GM23338 (cell line): Measurements from ENCODE around the gene MAN2A2. TPM values are rescaled to one million over a fixed set of nuclear protein-coding genes. Genes with fewer than 3 reads are reported as not detected.

Experiments
- ATAC-seq: fragments of 200-7000 bp; cut with Tn5 transposase; 3 replicates; pipeline ENCODE4 v1.9.1; 2020
- DNase-seq: peaks from one replicate; pipeline ENCODE4 v3.0.0-alpha.2; 2015; ENCODE audit warnings: low spot score
- H2AFZ ChIP-seq: fragments of 200-600 bp; sonication (generic); 2 replicates; pipeline ENCODE4 v1.8.0; 2016; ENCODE audit warnings: antibody characterized with exemption, mild to moderate bottlenecking, moderate library complexity
- H3F3A ChIP-seq: fragments of 200-600 bp; sonication (generic); replicated peaks from 2 replicates; pipeline ENCODE4 v1.8.0; 2017; ENCODE audit warnings: antibody characterized with exemption, mixed run types, low read depth
- H3K27ac ChIP-seq: fragments of 200-600 bp; sonication (generic); 2 replicates; pipeline ENCODE4 v1.6.1; 2016; ENCODE audit warnings: low read depth
- H3K27me3 ChIP-seq: fragments of 200-600 bp; sonication (generic); 2 replicates; pipeline ENCODE4 v1.8.0; 2016; ENCODE audit warnings: mild to moderate bottlenecking, mixed run types, moderate library complexity; ENCODE audit not compliant: insufficient read depth
- H3K36me3 ChIP-seq: fragments of 200-600 bp; sonication (generic); 2 replicates; pipeline ENCODE4 v1.8.0; 2016; ENCODE audit warnings: mild to moderate bottlenecking; ENCODE audit not compliant: insufficient read depth
- H3K4me1 ChIP-seq: fragments of 200-600 bp; sonication (generic); 2 replicates; pipeline ENCODE4 v1.8.0; 2016; ENCODE audit warnings: mild to moderate bottlenecking, moderate library complexity; ENCODE audit not compliant: insufficient read depth
- H3K4me2 ChIP-seq: fragments of 200-600 bp; sonication (generic); 2 replicates; pipeline ENCODE4 v1.7.1; 2017; ENCODE audit warnings: mixed run types
- H3K4me3 ChIP-seq: fragments of 200-600 bp; sonication (generic); 2 replicates; pipeline ENCODE4 v1.6.1; 2016; ENCODE audit warnings: mixed run types
- H3K79me2 ChIP-seq: fragments of 200-600 bp; sonication (generic); replicated peaks from 2 replicates; pipeline ENCODE4 v1.8.0; 2017; ENCODE audit warnings: mild to moderate bottlenecking; ENCODE audit not compliant: insufficient read depth
- H3K9me2 ChIP-seq: fragments of 200-600 bp; sonication (generic); 2 replicates; pipeline ENCODE4 v1.8.0; 2017; ENCODE audit not compliant: insufficient read depth
- H4K20me1 ChIP-seq: fragments of 200-600 bp; sonication (generic); replicated peaks from 2 replicates; pipeline ENCODE4 v1.8.0; 2017; ENCODE audit warnings: mild to moderate bottlenecking; ENCODE audit not compliant: insufficient read depth
- H3K27ac Mint-ChIP-seq: 2 replicates; pipeline ENCODE4 v1.8.0; 2020; ENCODE audit warnings: inconsistent platforms, mild to moderate bottlenecking, moderate library complexity, mixed read lengths
- H3K27me3 Mint-ChIP-seq: 3 replicates; pipeline ENCODE4 v1.8.0; 2022; ENCODE audit warnings: low read depth, mild to moderate bottlenecking, moderate library complexity, mixed read lengths, inconsistent platforms; ENCODE audit not compliant: insufficient read depth, poor library complexity
- H3K36me3 Mint-ChIP-seq: 3 replicates; pipeline ENCODE4 v1.8.0; 2021; ENCODE audit warnings: low read depth, mild to moderate bottlenecking, inconsistent platforms, moderate library complexity, mixed read lengths
- H3K4me1 Mint-ChIP-seq: 3 replicates; pipeline ENCODE4 v1.8.0; 2020; ENCODE audit warnings: mild to moderate bottlenecking, inconsistent platforms, mixed read lengths
- H3K4me3 Mint-ChIP-seq: 3 replicates; pipeline ENCODE4 v1.8.0; 2021; ENCODE audit warnings: moderate library complexity, mild to moderate bottlenecking, inconsistent platforms, mixed read lengths
- H3K9me3 Mint-ChIP-seq: 3 replicates; pipeline ENCODE4 v1.8.0; 2020; ENCODE audit warnings: moderate library complexity, mild to moderate bottlenecking, inconsistent platforms, mixed read lengths
- CREB1 ChIP-seq: fragments of 250-450 bp; sonication (Bioruptor Pico); IDR thresholded peaks from 2 replicates; pipeline ENCODE4 v1.5.0; 2020; ENCODE audit warnings: low read depth, mild to moderate bottlenecking, moderate library complexity
- CTCF ChIP-seq, 2 experiments: fragments of 200-600 bp in 1 of 2; sonication (generic) in 1 of 2; conservative IDR thresholded peaks; 2 replicates each; pipeline versions ENCODE4 v1.5.1 to v1.6.1; 2016 to 2017; ENCODE audit warnings: antibody characterized with exemption in 2 of 2, low read depth in 2 of 2, mild to moderate bottlenecking in 2 of 2, moderate library complexity in 1 of 2
- ETS1 ChIP-seq: IDR thresholded peaks from 2 replicates; pipeline ENCODE4 v1.6.1; 2016; ENCODE audit warnings: antibody characterized with exemption
- EZH2 ChIP-seq: fragments of 200-600 bp; sonication (generic); IDR thresholded peaks from one replicate; pipeline ENCODE4 v1.8.0; 2017; ENCODE audit warnings: antibody characterized with exemption, mild to moderate bottlenecking, low read depth; ENCODE audit not compliant: unreplicated experiment
- EZH2phosphoT487 ChIP-seq: fragments of 200-600 bp; sonication (generic); IDR thresholded peaks from one replicate; pipeline ENCODE4 v1.8.1; 2018; ENCODE audit warnings: antibody characterized with exemption; ENCODE audit not compliant: unreplicated experiment
- JUNB ChIP-seq: IDR thresholded peaks from one replicate; pipeline ENCODE4 v1.6.1; 2016; ENCODE audit warnings: antibody characterized with exemption; ENCODE audit not compliant: unreplicated experiment
- NANOG ChIP-seq: IDR thresholded peaks from 2 replicates; pipeline ENCODE4 v1.6.1; 2016; ENCODE audit warnings: antibody characterized with exemption, borderline replicate concordance
- POLR2AphosphoS5 ChIP-seq: IDR thresholded peaks from 2 replicates; pipeline ENCODE4 v1.6.1; 2016; ENCODE audit warnings: antibody characterized with exemption, low read depth
- REST ChIP-seq: IDR thresholded peaks from one replicate; pipeline ENCODE4 v1.6.1; 2018; ENCODE audit warnings: antibody characterized with exemption; ENCODE audit not compliant: unreplicated experiment
- STAT1 ChIP-seq: IDR thresholded peaks from one replicate; pipeline ENCODE4 v1.6.1; 2016; ENCODE audit warnings: antibody characterized with exemption; ENCODE audit not compliant: unreplicated experiment
- ZNF114 ChIP-seq: fragments of 250-450 bp; sonication (Bioruptor Pico); IDR thresholded peaks from 2 replicates; pipeline ENCODE4 v1.5.0; 2020; ENCODE audit warnings: mild to moderate bottlenecking, moderate library complexity
- ZNF331 ChIP-seq: fragments of 250-450 bp; sonication (Bioruptor Pico); IDR thresholded peaks from 2 replicates; pipeline ENCODE4 v1.5.0; 2020; ENCODE audit warnings: low read depth, mild to moderate bottlenecking, moderate library complexity
- ZNF462 ChIP-seq: fragments of 250-450 bp; sonication (Bioruptor Pico); IDR thresholded peaks from 2 replicates; pipeline ENCODE4 v1.5.0; 2020; ENCODE audit warnings: mild to moderate bottlenecking, moderate library complexity
- polyA plus RNA-seq: library from polyadenylated mRNA; unstranded; fragments of >200 nt; fragmentation: Nextera tagmentation; extraction: Ambion mirVana; gene quantifications from 2 replicates; pipeline ENCODE4 v1.2.1, GENCODE V29; 2016
- total RNA-seq: library from RNA; depleted of rRNA; stranded (reverse); fragments of >200 nt; shearing (Covaris generic); gene quantifications from 2 replicates; pipeline ENCODE4 v1.2.3, GENCODE V29; 2014

MAN2A2 gene
- total and polyA plus RNA-seq, 2 experiments from 2014 or later = 8.2 to 17.1 TPM

GRCh38 chr15:90889736-90890456, 13.2 kb upstream of the MAN2A2 start:
- Histone ChIP-seq H3K27me3 (no peaks in the 10 kb centered on the region), H3K4me1 (peaks cover 3% of the 10 kb centered on the region; the same call in 1 of the 2 replicates), H3K36me3 (no peaks in the 10 kb centered on the region), H3K4me3 (no peak overlapping the region), H3K79me2 (no peaks in the 10 kb centered on the region), H3F3A (0 out of 2 replicates have a peak, but pooled peaks cover 4% of the 10 kb centered on the region), H2AFZ (no peak overlapping the region), H3K27ac (no peak overlapping the region), H4K20me1 (no peaks in the 10 kb centered on the region), H3K9me2 (no peaks in the 10 kb centered on the region), H3K4me2 (no peak overlapping the region)
- Mint-ChIP-seq H3K4me1 (peaks cover 14% of the 10 kb centered on the region), H3K4me3 (no peak overlapping the region), H3K27me3 (peaks cover 14% of the 10 kb centered on the region), H3K36me3 (peaks cover 3% of the 10 kb centered on the region; the same call in 2 of the 3 replicates), H3K27ac (no peak overlapping the region), H3K9me3 (no peaks in the 10 kb centered on the region)
- TF ChIP-seq CTCF (conservative IDR thresholded peaks at IDR 0.05; ENCODE audit: low read depth in 2 of 2) (no peak), ZNF114 (CRISPR knock-in tag) (no peak), ZNF462 (CRISPR knock-in tag) (no peak), REST (no peak), ZNF331 (CRISPR knock-in tag) (no peak), EZH2 (no peak), CREB1 (CRISPR knock-in tag) (no peak), EZH2phosphoT487 (no peak), POLR2AphosphoS5 (no peak), JUNB (no peak), ETS1 (no peak), NANOG (no peak), STAT1 (no peak)
- no peak for DNase-seq
- peak; percentile 5; the same call in 2 of the 3 replicates for ATAC-seq
